ENCODE data around the gene RASL11B. TPM values are rescaled to one million over a fixed set of nuclear protein-coding genes. Genes with fewer than 3 reads are reported as not detected.

The RASL11B gene
- total RNA-seq, 1 donor from 2014 or later = 9.7 TPM

GRCh38 chr4:52868133-52868532, 6.0 kb downstream of the RASL11B start:
- peaks cover 31% of the 10 kb centered on the region for H3K4me1 Mint-ChIP-seq (ENCODE audit: low read depth)
- H3K9me3 Mint-ChIP-seq (ENCODE audit: low read depth) = no peaks in the 10 kb centered on the region
- DNase-seq (ENCODE audit: low spot score, unreplicated experiment) = no peak
- TF ChIP-seq CTCF (IDR thresholded peaks at IDR 0.05; ENCODE audit: unreplicated experiment) = no peak
- no peak overlapping the region for H3K4me3 Mint-ChIP-seq (ENCODE audit: low read depth)
- H3K27ac Mint-ChIP-seq = no peak overlapping the region
- H3K27me3 Mint-ChIP-seq = no peaks in the 10 kb centered on the region
- peaks cover 26% of the 10 kb centered on the region for H3K36me3 Mint-ChIP-seq (ENCODE audit: insufficient read depth)

GRCh38 chr4:52869196-52869595, 7.1 kb downstream of the RASL11B start:
- DNase-seq (ENCODE audit: low spot score, unreplicated experiment) = no peak
- Mint-ChIP-seq H3K4me3 (ENCODE audit: low read depth) (no peak overlapping the region), H3K27me3 (no peaks in the 10 kb centered on the region), H3K36me3 (ENCODE audit: insufficient read depth) (peaks cover 25% of the 10 kb centered on the region), H3K4me1 (ENCODE audit: low read depth) (peaks cover 33% of the 10 kb centered on the region), H3K27ac (no peak overlapping the region), H3K9me3 (ENCODE audit: low read depth) (no peaks in the 10 kb centered on the region)
- no peak for TF ChIP-seq CTCF (IDR thresholded peaks at IDR 0.05; ENCODE audit: unreplicated experiment)

GRCh38 chr4:52869656-52870055, 7.5 kb downstream of the RASL11B start:
- DNase-seq (ENCODE audit: low spot score, unreplicated experiment) = no peak
- H3K4me3 Mint-ChIP-seq (ENCODE audit: low read depth) = no peak overlapping the region
- no peaks in the 10 kb centered on the region for H3K9me3 Mint-ChIP-seq (ENCODE audit: low read depth)
- H3K36me3 Mint-ChIP-seq (ENCODE audit: insufficient read depth) = peaks cover 20% of the 10 kb centered on the region
- H3K27me3 Mint-ChIP-seq = no peaks in the 10 kb centered on the region
- TF ChIP-seq CTCF (IDR thresholded peaks at IDR 0.05; ENCODE audit: unreplicated experiment) = no peak
- H3K27ac Mint-ChIP-seq = no peak overlapping the region
- peaks cover 31% of the 10 kb centered on the region for H3K4me1 Mint-ChIP-seq (ENCODE audit: low read depth)

GRCh38 chr4:52870225-52870624, 8.1 kb downstream of the RASL11B start:
- Mint-ChIP-seq H3K27ac (no peak overlapping the region), H3K36me3 (ENCODE audit: insufficient read depth) (peaks cover 16% of the 10 kb centered on the region), H3K27me3 (no peaks in the 10 kb centered on the region), H3K9me3 (ENCODE audit: low read depth) (no peaks in the 10 kb centered on the region), H3K4me1 (ENCODE audit: low read depth) (peaks cover 31% of the 10 kb centered on the region), H3K4me3 (ENCODE audit: low read depth) (no peak overlapping the region)
- TF ChIP-seq CTCF (IDR thresholded peaks at IDR 0.05; ENCODE audit: unreplicated experiment) = no peak
- DNase-seq (ENCODE audit: low spot score, unreplicated experiment) = no peak

- Mint-ChIP-seq H3K27me3 (peaks cover 4% of the 10 kb centered on the region), H3K9me3 (ENCODE audit: low read depth) (no peaks in the 10 kb centered on the region), H3K4me1 (ENCODE audit: low read depth) (peaks cover 29% of the 10 kb centered on the region), H3K36me3 (ENCODE audit: insufficient read depth) (peaks cover 2% of the 10 kb centered on the region), H3K27ac (peak overlapping the region; percentile 93), H3K4me3 (ENCODE audit: low read depth) (peak overlapping the region; percentile 41)
- no peak for DNase-seq (ENCODE audit: low spot score, unreplicated experiment)
- no peak for TF ChIP-seq CTCF (IDR thresholded peaks at IDR 0.05; ENCODE audit: unreplicated experiment)
Observed at GRCh38 chr4:52873191-52873590, 11.1 kb downstream of the RASL11B start.
